Measurements from ENCODE around the gene MPV17L.

- TF ChIP-seq CTCF (IDR thresholded peaks at IDR 0.05) (no peak), POLR2A (IDR thresholded peaks at IDR 0.05) (no peak)
These were observed 51.3 kb downstream of the MPV17L start for GRCh38 chr16:15446901-15447300.

Data from right lobe of liver (tissue), 4 donors.